Kidney (tissue), 14 donors: ENCODE data around the gene JDP2. TPM values are rescaled to one million over a fixed set of nuclear protein-coding genes. Genes with fewer than 3 reads are reported as not detected.

Experiments
- DNase-seq, 5 donors: peaks; one replicate each; pipeline ENCODE4 v3.0.0-alpha.2; 2013 to 2020
- FAIRE-seq: peaks from 2 replicates; lab custom pipeline; 2012; peaks lifted over from hg19 to GRCh38; lab: Jason Lieb, UNC
- H3K27ac ChIP-seq, 2 donors: one replicate each; pipeline ENCODE4 v1.7.0; 2013; ENCODE audit warnings: low read depth in 2 of 2, low read length in 2 of 2, inconsistent platforms in 1 of 2
- H3K27me3 ChIP-seq: one replicate; pipeline ENCODE4 v1.7.1; 2013; ENCODE audit warnings: low read length, inconsistent platforms; ENCODE audit not compliant: control insufficient read depth, insufficient read depth
- H3K36me3 ChIP-seq, 3 donors: one replicate each; pipeline versions ENCODE4 v1.7.0 to v1.7.1; 2013; ENCODE audit warnings: low read length in 3 of 3, control low read depth in 1 of 3, inconsistent platforms in 1 of 3; ENCODE audit not compliant: insufficient read depth in 3 of 3, control insufficient read depth in 2 of 3
- H3K4me1 ChIP-seq, 3 donors: one replicate each; pipeline versions ENCODE4 v1.7.0 to v1.7.1; 2013; ENCODE audit warnings: low read length in 3 of 3, inconsistent platforms in 1 of 3, low read depth in 1 of 3; ENCODE audit not compliant: control insufficient read depth in 2 of 3, insufficient read depth in 2 of 3
- H3K4me3 ChIP-seq, 3 donors: one replicate each; pipeline versions ENCODE4 v1.7.0 to v1.8.1; 2013; ENCODE audit warnings: low read length in 3 of 3, control low read depth in 1 of 3, inconsistent platforms in 1 of 3
- H3K9ac ChIP-seq, 3 donors: one replicate each; pipeline versions ENCODE4 v1.7.0 to v1.7.1; 2013; ENCODE audit warnings: low read length in 3 of 3, control low read depth in 1 of 3, inconsistent platforms in 1 of 3
- H3K9me3 ChIP-seq, 3 donors: one replicate each; pipeline versions ENCODE4 v1.7.0 to v1.7.1; 2013; ENCODE audit warnings: low read length in 3 of 3, control low read depth in 1 of 3, inconsistent platforms in 1 of 3; ENCODE audit not compliant: control insufficient read depth in 2 of 3, insufficient read depth in 1 of 3
- CTCF ChIP-seq: IDR thresholded peaks from 3 replicates; pipeline ENCODE4 v1.5.1; 2012; ENCODE audit warnings: mild to moderate bottlenecking, moderate library complexity, borderline replicate concordance; ENCODE audit not compliant: insufficient read depth; ENCODE audit errors: extremely low read depth
- intact Hi-C: fragments of 100-400 bp; cut with DNase I; formaldehyde crosslinking; loops from one replicate; pipeline ENCODE4 v1.11.1; 2022
- polyA plus RNA-seq: library from polyadenylated mRNA; stranded (reverse); fragments of 350-450 nt; fragmentation: Illumina TruSeq; extraction: RNeasy Lipid Tissue Mini Kit (QIAGEN cat#74804); gene quantifications from one replicate; pipeline ENCODE4 v1.2.3, GENCODE V29; 2014; ENCODE audit warnings: low read depth, low replicate concordance; ENCODE audit not compliant: insufficient read depth
- total RNA-seq: library from RNA; stranded (reverse); fragmentation: NEBNext Ultra II Directional; extraction: Animal tissue kit (Norgen Biotek cat#: 25700); gene quantifications from one replicate; pipeline ENCODE4 v1.2.1, GENCODE V29; 2021
- donor health status: control.
- donor health status: control.
- donor health status: control.
- donor health status: control.
- donor health status: control.
- donor health status: DM: yes; HTN: yes; CAD: no.
- donor health status: Normal renal cell carcinoma (clear cell type).

JDP2 gene
- total and polyA plus RNA-seq, 2 donors from 2014 or later: 20.1 to 33.4 TPM

GRCh38 chr14:75449696-75450095, 21.9 kb downstream of the JDP2 start:
- Histone ChIP-seq H3K27ac (peak overlapping the region; percentile 53 to 70), H3K27me3 (no peaks in the 10 kb centered on the region), H3K9me3 (no peaks in the 10 kb centered on the region), H3K36me3 (peaks cover 0 to 13% (median 6%) of the 10 kb centered on the region in 3 donors), H3K4me3 (no peak overlapping the region), H3K4me1 (peaks cover 3 to 65% (median 59%) of the 10 kb centered on the region in 3 donors), H3K9ac (no peak overlapping the region)
- DNase-seq (no peak), FAIRE-seq (no peak)
- no peak for TF ChIP-seq CTCF
- intact Hi-C loops: no loop called here

- DNase-seq: peak in 3 of 5 donors; percentile 31 to 91 (median 63)
- Histone ChIP-seq H3K27ac (peak overlapping the region; percentile 53 to 82), H3K4me1 (peaks cover 3 to 74% (median 69%) of the 10 kb centered on the region in 3 donors), H3K9me3 (no peaks in the 10 kb centered on the region), H3K27me3 (no peaks in the 10 kb centered on the region), H3K9ac (peak overlapping the region in 1 of 3 donors; percentile 34), H3K4me3 (no peak overlapping the region), H3K36me3 (peaks cover 0 to 13% (median 0%) of the 10 kb centered on the region in 3 donors)
- intact Hi-C loops: no loop called here
- no peak for FAIRE-seq
- TF ChIP-seq CTCF: peak; percentile 19
Measured at GRCh38 chr14:75450381-75451276, 22.8 kb downstream of the JDP2 start.

- H3K36me3 ChIP-seq: peaks cover 0 to 13% (median 0%) of the 10 kb centered on the region in 3 donors
- H3K27me3 ChIP-seq: no peaks in the 10 kb centered on the region
- H3K9ac ChIP-seq: peak overlapping the region in 1 of 3 donors; percentile 12
- H3K4me3 ChIP-seq: no peak overlapping the region
- DNase-seq (peak in 3 of 5 donors; percentile 32 to 65 (median 52)), FAIRE-seq (no peak)
- H3K4me1 ChIP-seq: peaks cover 5 to 83% (median 81%) of the 10 kb centered on the region in 3 donors
- no peaks in the 10 kb centered on the region for H3K9me3 ChIP-seq
- intact Hi-C loops: no loop called here
- H3K27ac ChIP-seq: peak overlapping the region; percentile 72 to 83
- no peak for TF ChIP-seq CTCF
Measured at GRCh38 chr14:75452324-75452723, 24.5 kb downstream of the JDP2 start.
